Activated CD8-positive, alpha-beta memory T cell treated with anti-CD3 and anti-CD28 coated beads, Interleukin-2, amount 50 U/mL, for 24 hours (primary cell): ENCODE measurements around the gene TSKU.
"Not testable (repeated sequence)": the region's sequence is repeated elsewhere in the genome, so short reads cannot be mapped to it uniquely, and the experiment has no call there.

Experiments used
- DNase-seq: peaks from one replicate; pipeline ENCODE4 v3.0.0-alpha.2; 2020; ENCODE audit errors: extremely low read depth

Gene TSKU

GRCh38 chr11:76824980-76825725 lies 42.0 kb downstream of the TSKU start:
- DNase-seq: no peak

- DNase-seq: no peak
Measured at GRCh38 chr11:76825726-76826396, 42.7 kb downstream of the TSKU start.

GRCh38 chr11:76826508-76826907 lies 43.4 kb downstream of the TSKU start:
- not testable (repeated sequence) for DNase-seq

- DNase-seq: not testable (repeated sequence)
Measured at GRCh38 chr11:76827005-76827404, 43.8 kb downstream of the TSKU start.

- DNase-seq: no peak
Measured at GRCh38 chr11:76830639-76831327, 47.6 kb downstream of the TSKU start.

GRCh38 chr11:76831686-76832310 lies 48.6 kb downstream of the TSKU start:
- DNase-seq: no peak

- DNase-seq: no peak
Measured at GRCh38 chr11:76832361-76832760, 49.2 kb downstream of the TSKU start.

- no peak for DNase-seq
Measured at GRCh38 chr11:76834151-76834550, 51.0 kb downstream of the TSKU start.

GRCh38 chr11:76835036-76835435 lies 51.9 kb downstream of the TSKU start:
- no peak for DNase-seq

- no peak for DNase-seq
Measured at GRCh38 chr11:76835928-76836612, 52.9 kb downstream of the TSKU start.

- no peak for DNase-seq
Measured at GRCh38 chr11:76836613-76837291, 53.6 kb downstream of the TSKU start.

- no peak for DNase-seq
Measured at GRCh38 chr11:76837696-76838677, 54.8 kb downstream of the TSKU start.

- no peak for DNase-seq
Measured at GRCh38 chr11:76838678-76839068, 55.5 kb downstream of the TSKU start.

GRCh38 chr11:76839311-76839710 lies 56.2 kb downstream of the TSKU start:
- no peak for DNase-seq

- no peak for DNase-seq
Measured at GRCh38 chr11:76841923-76842452, 58.8 kb downstream of the TSKU start.

- no peak for DNase-seq
Measured at GRCh38 chr11:76843907-76844306, 60.8 kb downstream of the TSKU start.

GRCh38 chr11:76844511-76844910 lies 61.4 kb downstream of the TSKU start:
- DNase-seq: no peak

GRCh38 chr11:76845069-76845468 lies 61.9 kb downstream of the TSKU start:
- no peak for DNase-seq

GRCh38 chr11:76846441-76846840 lies 63.3 kb downstream of the TSKU start:
- DNase-seq: no peak
